HepG2 (cell line): ENCODE results near the gene SBSN.

Experiments used
- CTCF ChIP-seq: sonication (generic); formaldehyde crosslinking; IDR thresholded peaks from 2 replicates; pipeline ENCODE4 v1.5.0; 2020; ENCODE audit warnings: mild to moderate bottlenecking, missing genetic modification reagents, moderate library complexity
- IKZF1 ChIP-seq: fragments of 450-650 bp; IDR thresholded peaks from 2 replicates; pipeline ENCODE4 v1.7.1; 2016
- NBN ChIP-seq: fragments of 450-650 bp; conservative IDR thresholded peaks from 2 replicates; pipeline ENCODE4 v1.6.1; 2017
- SIN3A ChIP-seq: IDR thresholded peaks from 2 replicates; pipeline ENCODE4 v1.6.1; 2011; ENCODE audit warnings: low read depth, mild to moderate bottlenecking, control low read depth, low read length, borderline replicate concordance
- SMC3 ChIP-seq: IDR thresholded peaks from 2 replicates; pipeline ENCODE4 v1.6.1; 2011; ENCODE audit warnings: low read length, improper control_type of control experiment
- ZBTB21 ChIP-seq: sonication (generic); formaldehyde crosslinking; IDR thresholded peaks from 2 replicates; pipeline ENCODE4 v1.4.0; 2020; ENCODE audit warnings: missing genetic modification reagents
- ZBTB34 ChIP-seq: sonication (generic); formaldehyde crosslinking; IDR thresholded peaks from 2 replicates; pipeline ENCODE4 v1.8.0; 2022; ENCODE audit warnings: mild to moderate bottlenecking, missing genetic modification reagents
- ZBTB42 ChIP-seq: sonication (generic); formaldehyde crosslinking; IDR thresholded peaks from 2 replicates; pipeline ENCODE4 v1.5.0; 2020; ENCODE audit warnings: mild to moderate bottlenecking, missing genetic modification reagents
- ZFX ChIP-seq: sonication (generic); formaldehyde crosslinking; IDR thresholded peaks from 2 replicates; pipeline ENCODE4 v1.4.0; 2020; ENCODE audit warnings: mild to moderate bottlenecking, low read depth, missing genetic modification reagents, moderate library complexity
- ZNF362 ChIP-seq: sonication (generic); formaldehyde crosslinking; IDR thresholded peaks from 2 replicates; pipeline ENCODE4 v1.4.0; 2020; ENCODE audit warnings: missing genetic modification reagents, mild to moderate bottlenecking, borderline replicate concordance
- ZNF468 ChIP-seq: sonication (generic); formaldehyde crosslinking; IDR thresholded peaks from 2 replicates; pipeline ENCODE4 v1.8.0; 2022; ENCODE audit warnings: mild to moderate bottlenecking, moderate library complexity, missing genetic modification reagents
- ZNF510 ChIP-seq: sonication (generic); formaldehyde crosslinking; IDR thresholded peaks from 2 replicates; pipeline ENCODE4 v1.4.0; 2020; ENCODE audit warnings: low read depth, mild to moderate bottlenecking, missing genetic modification reagents
- ZNF678 ChIP-seq: sonication (generic); formaldehyde crosslinking; IDR thresholded peaks from 2 replicates; pipeline ENCODE4 v1.4.0; 2020; ENCODE audit warnings: mild to moderate bottlenecking, missing genetic modification reagents

- TF ChIP-seq CTCF (CRISPR knock-in tag) (no peak), ZBTB34 (CRISPR knock-in tag) (no peak), NBN (no peak), ZNF510 (CRISPR knock-in tag) (no peak), SMC3 (no peak), ZNF468 (no peak), ZNF678 (CRISPR knock-in tag) (no peak), IKZF1 (no peak), ZNF362 (CRISPR knock-in tag) (no peak), SIN3A (no peak), ZBTB21 (CRISPR knock-in tag) (no peak), ZFX (no peak), ZBTB42 (CRISPR knock-in tag) (no peak)
Measured at GRCh38 chr19:35488677-35489076, 39.4 kb downstream of the SBSN start.
